Spleen (tissue), 11 donors: Measurements from ENCODE around the gene ABHD2. TPM values are rescaled to one million over a fixed set of nuclear protein-coding genes. Genes with fewer than 3 reads are reported as not detected.

ENCODE experiments used
- DNase-seq: peaks from one replicate; pipeline ENCODE4 v3.0.0-alpha.2; 2020
- H3K27ac ChIP-seq, 8 donors: fragments of 200-600 bp; sonication (generic) in 7 of 8; 1 replicate in 4 of 8; 2 replicates in 4 of 8; pipeline versions ENCODE4 v1.5.0 to v1.8.0; 2016 to 2021; ENCODE audit warnings: inconsistent platforms in 4 of 8, mild to moderate bottlenecking in 4 of 8, moderate library complexity in 1 of 8
- H3K27me3 ChIP-seq, 7 donors: fragments of 200-600 bp; sonication (generic) in 6 of 7; replicated peaks in 1 of 7; 1 replicate in 4 of 7; 2 replicates in 3 of 7; pipeline versions ENCODE4 v1.5.0 to v1.8.0; 2016 to 2021; ENCODE audit warnings: inconsistent platforms in 3 of 7, mild to moderate bottlenecking in 1 of 7
- H3K36me3 ChIP-seq, 6 donors: fragments of 200-600 bp; sonication (generic) in 5 of 6; 1 replicate in 4 of 6; 2 replicates in 2 of 6; pipeline versions ENCODE4 v1.5.0 to v1.8.0; 2016 to 2021; ENCODE audit warnings: inconsistent platforms in 2 of 6
- H3K4me1 ChIP-seq, 6 donors: fragments of 200-600 bp; sonication (generic) in 5 of 6; 1 replicate in 3 of 6; 2 replicates in 3 of 6; pipeline versions ENCODE4 v1.5.0 to v1.8.0; 2016 to 2021; ENCODE audit warnings: inconsistent platforms in 3 of 6
- H3K4me3 ChIP-seq, 8 donors: fragments of 200-600 bp; sonication (generic) in 7 of 8; 1 replicate in 4 of 8; 2 replicates in 4 of 8; pipeline versions ENCODE4 v1.5.0 to v1.8.0; 2016 to 2021; ENCODE audit warnings: inconsistent platforms in 4 of 8, mild to moderate bottlenecking in 4 of 8, moderate library complexity in 2 of 8
- H3K9me3 ChIP-seq, 8 donors: fragments of 200-600 bp; sonication (generic) in 7 of 8; 1 replicate in 4 of 8; 2 replicates in 4 of 8; pipeline versions ENCODE4 v1.5.0 to v1.8.0; 2016 to 2021; ENCODE audit warnings: inconsistent platforms in 4 of 8
- POLR2A ChIP-seq, 3 donors: fragments of 450-650 bp; IDR thresholded peaks; one replicate each; pipeline ENCODE4 v1.5.1; 2017; ENCODE audit warnings: antibody characterized with exemption in 3 of 3, mild to moderate bottlenecking in 1 of 3
- POLR2AphosphoS5 ChIP-seq, 3 donors: sonication (generic); formaldehyde crosslinking; IDR thresholded peaks; one replicate each; pipeline ENCODE4 v1.5.1; 2017; ENCODE audit warnings: antibody characterized with exemption in 3 of 3
- WGBS, 5 donors: extraction: QIAGEN DNeasy Blood & Tissue Kit in 3 of 5; methylation state at CpG; one replicate each; pipeline versions ENCODE4 v1.1.5 to v1.1.7; 2013 to 2018; 5-methylcytosine and 5-hydroxymethylcytosine counted together
- intact Hi-C: fragments of 100-400 bp; cut with DNase I; formaldehyde crosslinking; loops from one replicate; pipeline ENCODE4 v1.15.0; 2023; ENCODE audit warnings: low total_unique reads
- polyA plus RNA-seq, 3 donors: library from polyadenylated mRNA; stranded (reverse); fragments of 200-250 nt; gene quantifications; one replicate each; pipeline ENCODE4 v1.2.1, GENCODE V29; 2013
- total RNA-seq, 7 donors: library from RNA; depleted of rRNA in 3 of 7; stranded (reverse); fragments of >200 nt in 3 of 7; fragmentation: NEBNext Ultra II Directional in 4 of 7; extraction: Animal tissue kit (Norgen Biotek cat#: 25700) in 4 of 7; gene quantifications; one replicate each; pipeline versions ENCODE4 v1.1.0 to v1.2.1, GENCODE V29; 2016 to 2021
- TF ChIP-seq, protein P1 (sequence below), 11 experiments: fragments of 200-600 bp in 7 of 11; fragments of 450-650 bp in 4 of 11; sonication (generic) in 4 of 11; IDR thresholded peaks in 8 of 11; conservative IDR thresholded peaks in 3 of 11; 1 replicate in 7 of 11; 2 replicates in 4 of 11; pipeline versions ENCODE4 v1.4.0 to v1.8.0; 2016 to 2021; ENCODE audit warnings: antibody characterized with exemption in 11 of 11, inconsistent platforms in 4 of 11, mild to moderate bottlenecking in 1 of 11
- donor health status: healthy with polysubstance abuse.
- donor health status: DM: no; HTN: no; CAD: no; lungs with moderate emphysema.
- donor health status: DM: no; HTN: no; CAD: no.
- donor health status: Bipolar disorder and iron deficiency.
- donor health status: healthy.
- donor health status: DM: no; HTN: no; CAD: no.
- donor health status: DM: yes; HTN: yes; CAD: no.

Gene ABHD2
- total and polyA plus RNA-seq, 10 donors, result 2.1 to 158 (median 106) TPM

DNA sequence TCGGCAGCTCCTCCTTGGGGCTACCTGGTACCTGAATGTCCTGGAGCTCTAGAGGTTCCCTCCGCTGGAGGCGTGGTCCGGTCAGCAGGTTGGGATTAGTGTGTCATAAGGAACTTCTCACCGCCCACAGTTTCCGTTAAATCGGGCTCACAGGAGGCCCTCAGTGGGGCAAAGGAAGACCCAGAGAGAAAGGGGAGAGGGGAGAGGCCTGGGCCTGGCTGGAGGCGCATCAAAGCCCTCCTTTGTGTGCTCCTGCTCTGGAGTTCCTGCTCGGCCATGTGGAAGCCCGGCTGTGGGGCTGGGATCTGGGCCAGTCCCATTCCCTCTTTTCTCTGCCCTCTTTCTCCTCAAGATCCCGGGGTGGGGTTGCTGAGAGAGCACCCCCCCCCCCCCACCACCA is 133.3 kb downstream of the ABHD2 start, which contains the start of gene RLBP1:
Gene RLBP1 (minus strand): TSS at position 37 of the 400 bp plus-strand sequence. CDS start 2,604 bp downstream, outside the sequence.
- no peak for TF ChIP-seq POLR2A (IDR thresholded peaks at IDR 0.05)
- TF ChIP-seq, protein P1, sequence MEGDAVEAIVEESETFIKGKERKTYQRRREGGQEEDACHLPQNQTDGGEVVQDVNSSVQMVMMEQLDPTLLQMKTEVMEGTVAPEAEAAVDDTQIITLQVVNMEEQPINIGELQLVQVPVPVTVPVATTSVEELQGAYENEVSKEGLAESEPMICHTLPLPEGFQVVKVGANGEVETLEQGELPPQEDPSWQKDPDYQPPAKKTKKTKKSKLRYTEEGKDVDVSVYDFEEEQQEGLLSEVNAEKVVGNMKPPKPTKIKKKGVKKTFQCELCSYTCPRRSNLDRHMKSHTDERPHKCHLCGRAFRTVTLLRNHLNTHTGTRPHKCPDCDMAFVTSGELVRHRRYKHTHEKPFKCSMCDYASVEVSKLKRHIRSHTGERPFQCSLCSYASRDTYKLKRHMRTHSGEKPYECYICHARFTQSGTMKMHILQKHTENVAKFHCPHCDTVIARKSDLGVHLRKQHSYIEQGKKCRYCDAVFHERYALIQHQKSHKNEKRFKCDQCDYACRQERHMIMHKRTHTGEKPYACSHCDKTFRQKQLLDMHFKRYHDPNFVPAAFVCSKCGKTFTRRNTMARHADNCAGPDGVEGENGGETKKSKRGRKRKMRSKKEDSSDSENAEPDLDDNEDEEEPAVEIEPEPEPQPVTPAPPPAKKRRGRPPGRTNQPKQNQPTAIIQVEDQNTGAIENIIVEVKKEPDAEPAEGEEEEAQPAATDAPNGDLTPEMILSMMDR (IDR thresholded peaks at IDR 0.05 in 8 of 11, conservative IDR thresholded peaks at IDR 0.05 in 3 of 11), result no peak
- TF ChIP-seq POLR2AphosphoS5 (IDR thresholded peaks at IDR 0.05), result no peak
- no peak within 1 kb of the TSS for H3K4me3 ChIP-seq
- DNase-seq, result no peak
- no peak within 1 kb of the TSS for H3K27ac ChIP-seq
- H3K9me3 ChIP-seq, result no peaks in the 10 kb centered on the region
- H3K36me3 ChIP-seq, result no peaks in the 10 kb centered on the region
- WGBS, 5 donors, result 77 to 86% (median 79%) methylated on average over 11 of the region's 11 CpGs
- H3K4me1 ChIP-seq, result no peaks in the 10 kb centered on the region
- no peaks in the 10 kb centered on the region for H3K27me3 ChIP-seq
- intact Hi-C loops, result no loop called here

DNA sequence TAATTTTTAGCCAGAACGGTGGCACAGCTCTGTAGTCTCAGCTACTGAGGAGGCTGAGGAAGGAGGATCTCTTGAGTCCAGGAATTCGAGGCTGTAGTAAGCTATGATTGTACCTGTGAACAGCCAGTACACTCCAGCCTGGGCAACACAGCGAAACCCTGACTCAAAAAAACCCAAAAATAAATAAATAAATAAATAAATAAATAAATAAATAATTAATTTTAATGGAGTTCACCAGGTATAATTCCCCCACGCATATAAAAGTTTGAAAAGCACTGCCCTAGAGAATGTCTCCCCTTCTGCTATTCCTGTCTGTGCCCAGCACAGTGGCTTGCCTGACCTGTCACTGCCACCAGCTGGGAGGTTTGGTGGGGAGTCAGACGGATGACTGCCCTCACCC is 137.3 kb downstream of the ABHD2 start:
- Histone ChIP-seq H3K27ac (no peak overlapping the region), H3K4me1 (no peaks in the 10 kb centered on the region), H3K27me3 (no peaks in the 10 kb centered on the region), H3K9me3 (no peaks in the 10 kb centered on the region), H3K36me3 (no peaks in the 10 kb centered on the region), H3K4me3 (no peak overlapping the region)
- WGBS, 5 donors, result 85 to 93% (median 88%) methylated on average over 5 of the region's 5 CpGs
- intact Hi-C loops, result no loop called here
- TF ChIP-seq POLR2AphosphoS5 (IDR thresholded peaks at IDR 0.05) (no peak), POLR2A (IDR thresholded peaks at IDR 0.05) (no peak)
- TF ChIP-seq, protein P1 (IDR thresholded peaks at IDR 0.05 in 8 of 11, conservative IDR thresholded peaks at IDR 0.05 in 3 of 11), result no peak
- DNase-seq, result no peak

DNA sequence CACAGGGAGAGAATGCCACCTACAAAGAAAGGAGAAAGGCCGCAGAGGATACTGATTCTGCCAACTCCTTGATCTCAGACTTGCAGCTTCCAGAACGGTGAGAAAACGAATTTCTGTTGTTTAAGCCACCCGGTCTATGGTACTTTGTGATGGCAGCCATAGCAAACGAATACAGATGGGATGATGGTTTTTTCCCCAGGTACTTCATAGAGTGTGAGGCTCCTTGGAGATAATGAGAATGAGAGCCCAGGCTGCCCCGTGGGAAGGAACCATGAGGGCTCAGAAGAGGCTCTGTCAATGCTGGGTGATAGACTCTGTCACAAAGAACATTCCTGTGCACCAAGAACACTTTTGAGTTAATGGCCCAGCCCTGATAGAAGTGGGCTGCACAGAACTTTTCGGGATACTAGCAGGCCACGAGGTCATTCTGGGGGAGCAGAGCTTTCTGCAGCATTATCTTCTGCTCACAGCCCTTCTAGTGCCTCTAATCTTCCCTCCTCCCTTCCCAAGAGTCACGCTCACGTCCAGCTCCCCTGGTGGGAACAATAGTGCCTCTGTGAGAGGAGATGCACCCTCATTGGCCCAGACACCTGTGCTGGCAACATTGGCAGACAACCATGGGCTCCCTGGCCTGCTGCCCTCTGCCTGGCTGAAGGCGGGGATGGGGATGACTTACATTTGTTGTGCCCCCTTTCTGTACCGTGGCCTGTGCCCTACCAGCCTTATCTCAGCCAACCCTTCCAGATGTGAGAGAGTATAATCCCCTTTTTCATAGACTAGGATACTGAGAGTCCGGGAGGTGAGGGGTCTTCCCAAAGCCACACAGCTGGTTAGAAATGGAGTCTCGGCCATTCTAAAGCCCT is 138.3 kb downstream of the ABHD2 start:
- WGBS, 5 donors, result 87 to 90% (median 88%) methylated on average over 13 to 14 of the region's 14 CpGs
- no peak overlapping the region for H3K4me3 ChIP-seq
- TF ChIP-seq POLR2AphosphoS5 (IDR thresholded peaks at IDR 0.05) (no peak), POLR2A (IDR thresholded peaks at IDR 0.05) (no peak)
- TF ChIP-seq, protein P1 (IDR thresholded peaks at IDR 0.05 in 8 of 11, conservative IDR thresholded peaks at IDR 0.05 in 3 of 11), result no peak
- H3K27me3 ChIP-seq, result no peaks in the 10 kb centered on the region
- H3K27ac ChIP-seq, result no peak overlapping the region
- intact Hi-C loops, result no loop called here
- no peaks in the 10 kb centered on the region for H3K36me3 ChIP-seq
- no peaks in the 10 kb centered on the region for H3K4me1 ChIP-seq
- no peak for DNase-seq
- no peaks in the 10 kb centered on the region for H3K9me3 ChIP-seq

DNA sequence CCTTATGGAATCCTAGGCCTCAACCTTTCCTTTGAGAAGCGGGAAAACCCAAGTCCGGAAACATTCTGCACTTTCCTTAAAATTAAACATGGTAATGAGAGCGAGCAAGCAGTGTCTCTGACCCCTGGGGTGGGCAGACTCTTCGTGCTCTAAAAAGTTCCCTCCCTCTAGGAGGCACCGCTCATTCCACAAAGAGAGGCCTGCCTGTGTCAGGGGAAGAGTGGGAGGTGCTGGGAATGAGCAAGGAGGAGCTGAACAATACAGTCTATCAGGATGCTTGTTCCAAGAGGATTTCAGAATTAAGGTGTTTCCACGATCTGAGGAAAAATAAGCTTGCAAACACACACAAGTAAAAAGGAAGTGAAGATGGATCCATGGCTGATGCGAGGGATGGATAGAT is 139.2 kb downstream of the ABHD2 start:
- TF ChIP-seq, protein P1 (IDR thresholded peaks at IDR 0.05 in 8 of 11, conservative IDR thresholded peaks at IDR 0.05 in 3 of 11), result no peak
- TF ChIP-seq POLR2AphosphoS5 (IDR thresholded peaks at IDR 0.05), result no peak
- no peak for TF ChIP-seq POLR2A (IDR thresholded peaks at IDR 0.05)
- Histone ChIP-seq H3K36me3 (no peaks in the 10 kb centered on the region), H3K4me3 (no peak overlapping the region), H3K9me3 (no peaks in the 10 kb centered on the region), H3K27me3 (no peaks in the 10 kb centered on the region), H3K4me1 (no peaks in the 10 kb centered on the region), H3K27ac (no peak overlapping the region)
- no peak for DNase-seq
- intact Hi-C loops, result no loop called here
- WGBS, 5 donors, result 82 to 88% (median 83%) methylated on average over 7 of the region's 7 CpGs
